Measurements from ENCODE around the gene KLK10.

GRCh38 chr19:50998061-50998460 lies 21.4 kb downstream of the KLK10 start:
- TF ChIP-seq, protein P1, sequence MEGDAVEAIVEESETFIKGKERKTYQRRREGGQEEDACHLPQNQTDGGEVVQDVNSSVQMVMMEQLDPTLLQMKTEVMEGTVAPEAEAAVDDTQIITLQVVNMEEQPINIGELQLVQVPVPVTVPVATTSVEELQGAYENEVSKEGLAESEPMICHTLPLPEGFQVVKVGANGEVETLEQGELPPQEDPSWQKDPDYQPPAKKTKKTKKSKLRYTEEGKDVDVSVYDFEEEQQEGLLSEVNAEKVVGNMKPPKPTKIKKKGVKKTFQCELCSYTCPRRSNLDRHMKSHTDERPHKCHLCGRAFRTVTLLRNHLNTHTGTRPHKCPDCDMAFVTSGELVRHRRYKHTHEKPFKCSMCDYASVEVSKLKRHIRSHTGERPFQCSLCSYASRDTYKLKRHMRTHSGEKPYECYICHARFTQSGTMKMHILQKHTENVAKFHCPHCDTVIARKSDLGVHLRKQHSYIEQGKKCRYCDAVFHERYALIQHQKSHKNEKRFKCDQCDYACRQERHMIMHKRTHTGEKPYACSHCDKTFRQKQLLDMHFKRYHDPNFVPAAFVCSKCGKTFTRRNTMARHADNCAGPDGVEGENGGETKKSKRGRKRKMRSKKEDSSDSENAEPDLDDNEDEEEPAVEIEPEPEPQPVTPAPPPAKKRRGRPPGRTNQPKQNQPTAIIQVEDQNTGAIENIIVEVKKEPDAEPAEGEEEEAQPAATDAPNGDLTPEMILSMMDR (IDR thresholded peaks at IDR 0.05) = no peak
- TF ChIP-seq EP300 (IDR thresholded peaks at IDR 0.05) (no peak), POLR2A (IDR thresholded peaks at IDR 0.05) (no peak)

Data from upper lobe of left lung (tissue), 4 donors.